GM21825 (cell line): ENCODE results near the gene DDI2.

Experiments
- ATAC-seq: cut with Tn5 transposase; IDR thresholded peaks from one replicate; pipeline ENCODE4 v1.9.1; 2021; ENCODE audit warnings: mild to moderate bottlenecking, moderate library complexity; ENCODE audit not compliant: unreplicated experiment

Gene DDI2

DNA sequence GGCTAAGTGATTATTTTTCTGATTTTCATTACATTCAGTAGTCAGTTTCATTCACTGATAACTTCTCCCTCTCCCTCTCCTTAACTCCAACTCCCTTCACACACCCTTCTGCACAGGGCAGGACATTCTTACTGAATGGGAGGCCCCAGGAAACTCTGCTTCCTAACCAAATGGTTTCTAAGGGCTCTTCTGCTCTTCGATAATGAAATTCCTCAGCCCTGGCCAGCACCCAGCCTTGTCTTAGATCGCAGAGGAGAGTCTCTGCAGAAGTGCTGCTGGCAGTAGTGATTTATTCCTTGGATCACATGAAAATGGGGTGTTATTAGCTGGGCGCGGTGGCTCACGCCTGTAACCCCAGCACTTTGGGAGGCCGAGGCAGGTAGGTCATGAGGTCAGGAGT, 83.2 kb downstream of the DDI2 start:
- no peak for ATAC-seq

DNA sequence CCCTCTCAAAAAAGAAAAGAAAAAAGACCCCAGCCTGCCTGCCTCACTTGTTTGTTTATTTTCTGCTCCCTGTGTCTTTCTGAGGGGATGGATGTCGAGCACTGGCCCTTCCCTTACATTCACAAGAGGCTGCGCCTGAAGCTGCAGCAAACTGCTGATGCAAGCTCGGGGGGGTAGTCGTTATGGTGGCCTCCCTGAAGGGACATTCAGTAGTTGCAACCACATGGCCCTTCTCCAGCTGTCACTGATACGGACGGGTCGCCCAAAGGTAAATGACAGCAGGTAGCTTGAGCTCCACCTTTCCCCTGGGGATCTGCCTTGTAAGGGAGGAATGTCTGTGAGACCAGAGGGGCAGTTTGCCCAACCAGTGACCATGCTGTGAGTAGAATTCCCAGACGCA, 84.5 kb downstream of the DDI2 start:
- no peak for ATAC-seq

DNA sequence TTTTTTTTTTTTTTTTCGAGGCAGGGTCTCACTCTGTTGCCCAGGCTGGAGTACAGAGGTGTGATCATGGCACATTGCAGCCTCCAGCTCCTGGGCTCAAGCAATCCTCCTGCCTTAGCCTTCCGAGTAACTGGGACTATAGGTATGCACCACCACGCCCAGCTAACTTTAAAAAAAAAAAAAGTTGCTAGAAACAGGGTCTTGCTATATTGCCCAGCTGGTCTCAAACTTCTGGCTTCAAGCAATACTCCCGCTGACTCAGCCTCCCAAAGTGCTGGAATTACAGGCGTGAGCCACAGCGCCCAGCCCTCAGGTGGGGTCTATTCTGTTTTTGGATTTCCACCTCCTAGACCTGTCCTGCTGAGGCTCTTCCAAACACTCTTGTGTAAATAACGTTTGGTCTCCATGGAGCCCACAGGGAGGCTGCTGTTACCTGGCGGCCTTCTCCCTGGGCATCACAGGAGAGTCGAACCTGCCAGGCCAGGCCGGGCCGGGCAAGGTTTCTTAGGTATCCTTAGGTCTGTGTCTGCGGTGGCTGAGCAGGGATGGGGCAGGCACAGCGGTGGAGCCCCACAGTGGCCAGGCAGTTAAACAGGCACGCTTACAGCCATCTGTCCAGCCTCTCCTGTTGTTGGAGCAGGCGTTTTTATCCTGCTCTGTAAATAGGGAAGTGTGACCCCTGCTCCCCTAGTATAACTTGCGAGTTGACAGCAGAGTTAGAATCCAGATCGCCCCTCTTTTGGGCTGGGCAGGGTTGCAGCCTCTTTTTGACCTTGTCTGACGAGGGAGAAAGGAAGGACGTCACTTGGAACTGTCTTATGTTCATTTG, 85.7 kb downstream of the DDI2 start:
- no peak for ATAC-seq

DNA sequence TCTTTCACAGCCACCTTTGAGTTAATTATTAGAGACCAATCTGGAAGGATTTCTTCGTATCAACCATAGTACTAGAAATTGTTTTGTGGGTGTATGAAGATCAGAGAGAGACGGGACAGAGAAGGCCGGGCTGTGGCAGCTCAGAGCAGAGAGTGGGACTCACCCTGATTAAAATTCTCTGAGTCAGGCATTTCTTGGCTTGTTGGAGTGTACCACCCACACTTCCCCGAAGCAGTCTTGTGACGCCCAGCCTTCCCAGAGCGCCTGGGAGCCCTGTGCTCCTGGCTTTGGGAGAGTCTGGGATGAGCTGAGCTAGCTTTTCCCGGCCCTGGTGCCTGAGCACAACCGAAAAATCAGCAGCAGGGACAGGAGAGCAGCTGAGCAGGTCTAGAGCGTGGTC, 86.3 kb downstream of the DDI2 start:
- no peak for ATAC-seq

DNA sequence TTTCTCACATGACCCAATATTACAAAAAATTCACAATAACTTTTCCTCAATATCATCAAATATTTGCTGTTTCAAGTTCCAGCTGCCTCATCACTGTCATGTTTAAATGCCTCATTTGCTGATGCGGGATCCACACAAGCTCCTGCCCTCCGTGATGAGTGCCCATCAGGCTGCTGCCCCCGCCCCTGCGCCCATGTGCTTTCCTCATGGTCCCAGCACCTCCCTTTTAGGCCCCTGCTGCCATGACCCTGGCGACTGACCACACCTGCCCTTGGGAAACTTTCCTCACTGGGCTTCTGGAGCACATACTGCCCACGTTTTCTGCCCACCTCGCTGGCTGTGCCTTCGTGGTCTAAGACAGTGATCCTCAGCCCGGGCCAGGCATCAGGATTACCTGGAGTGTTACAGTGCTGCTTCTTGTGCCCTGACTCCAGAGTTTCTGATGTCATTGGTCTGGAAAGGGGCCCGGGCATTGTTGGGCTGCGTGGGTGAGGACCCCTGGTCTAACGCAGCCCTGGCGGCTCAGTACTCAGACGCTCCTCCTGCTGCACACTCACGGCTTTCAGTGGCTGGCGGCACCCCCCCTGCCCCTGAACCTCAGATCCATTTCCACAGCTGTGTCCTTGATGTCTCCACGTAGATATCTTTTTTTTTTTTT, 87.4 kb downstream of the DDI2 start:
- no peak for ATAC-seq

DNA sequence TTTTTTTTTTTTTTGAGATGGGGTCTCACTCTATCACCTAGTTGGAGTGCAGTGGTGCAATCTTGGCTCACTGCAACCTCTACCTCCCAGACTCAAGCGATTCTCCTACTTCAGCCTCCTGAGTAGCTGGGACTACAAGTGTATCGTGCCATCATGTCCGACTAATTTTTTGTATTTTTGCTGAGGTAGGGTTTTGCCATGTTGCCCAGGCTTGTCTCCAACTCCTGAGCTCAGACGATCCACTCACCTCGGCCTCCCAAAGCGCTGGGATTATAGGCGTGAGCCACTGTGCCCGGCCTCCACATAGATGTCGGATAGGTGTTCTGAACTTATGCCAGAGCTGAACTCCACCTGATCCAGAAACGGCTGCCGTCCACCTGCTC, 87.9 kb downstream of the DDI2 start:
- ATAC-seq, result no peak

DNA sequence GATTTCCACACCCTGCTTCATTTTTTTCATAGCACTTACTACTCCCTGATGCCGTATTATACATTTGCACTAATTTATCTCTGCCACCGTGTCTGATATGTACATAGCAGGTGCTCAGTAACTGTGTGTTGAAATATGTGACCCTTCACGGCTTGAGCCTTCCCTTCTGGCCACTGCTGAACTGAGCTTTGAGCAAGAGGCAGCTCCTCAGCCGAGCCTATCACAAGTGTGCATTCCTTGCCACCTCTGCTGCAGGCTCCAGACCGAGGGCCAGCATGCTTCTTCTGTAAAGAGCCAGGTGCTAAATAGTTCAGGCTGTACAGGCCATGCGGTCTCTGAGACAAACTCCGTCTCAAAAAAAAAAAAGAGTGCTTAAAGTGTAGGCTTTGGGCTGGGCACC, 89.5 kb downstream of the DDI2 start:
- ATAC-seq, result no peak

DNA sequence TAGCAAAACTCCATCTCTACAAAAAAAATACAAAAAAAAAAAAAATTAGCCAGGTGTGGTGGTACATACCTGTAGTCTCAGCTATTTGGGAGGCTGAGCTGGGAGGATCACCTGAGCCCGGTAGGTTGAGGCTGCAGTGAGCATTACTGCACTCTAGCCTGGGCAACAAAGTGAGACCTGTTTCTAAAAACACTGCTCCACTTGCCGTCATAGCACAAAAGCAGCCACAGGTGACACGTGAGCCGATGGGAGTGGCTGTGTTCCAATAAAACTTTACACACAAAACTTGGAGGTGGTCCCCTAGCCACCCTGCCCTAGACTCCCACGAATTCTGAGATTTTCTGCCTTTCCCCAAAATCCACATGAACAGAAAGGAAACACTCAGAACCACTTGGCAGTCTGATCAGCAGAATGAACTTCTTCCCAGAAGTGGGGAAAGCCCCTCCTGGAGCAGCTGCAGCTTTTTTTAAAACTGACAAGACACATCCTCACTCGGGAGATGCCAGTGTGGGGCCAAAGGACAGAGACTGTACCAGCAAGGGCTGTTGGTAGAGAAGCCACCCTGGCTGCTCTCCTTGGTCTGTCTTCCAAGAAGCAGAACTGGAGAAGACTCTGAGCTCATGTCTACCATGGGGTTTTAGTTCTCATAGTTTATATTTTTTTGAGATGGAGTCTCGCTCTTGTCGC, 90.1 kb downstream of the DDI2 start:
- no peak for ATAC-seq

DNA sequence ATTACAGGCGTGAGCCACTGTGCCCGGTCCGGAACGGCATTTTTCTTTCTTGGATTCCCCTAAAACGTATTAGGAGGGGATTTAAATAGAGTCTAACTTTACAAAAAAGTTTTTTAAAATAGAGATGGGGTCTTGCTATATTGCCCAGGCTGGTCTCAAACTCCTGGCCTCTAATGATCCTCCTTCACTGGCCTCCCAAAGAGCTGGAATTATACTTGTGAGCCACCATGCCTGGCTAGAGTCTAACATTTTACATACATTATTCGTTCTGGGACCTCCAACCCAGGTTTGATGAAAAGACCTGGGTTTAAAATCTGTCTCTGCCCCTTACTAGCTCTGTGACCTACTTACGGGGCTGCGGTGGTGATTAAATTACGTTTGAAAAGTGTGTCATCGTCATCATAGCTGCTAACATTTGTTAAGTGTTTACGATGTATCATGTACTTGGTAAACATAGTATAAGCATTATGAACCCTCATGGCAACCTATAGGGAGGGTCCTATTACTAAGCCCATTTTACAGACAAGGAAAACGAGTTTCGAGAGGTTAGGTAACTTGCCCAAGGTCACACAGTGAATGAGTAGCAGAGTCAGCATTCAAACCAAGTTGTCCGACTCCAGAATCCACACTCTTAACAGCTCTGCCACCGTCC, 91.4 kb downstream of the DDI2 start:
- no peak for ATAC-seq

DNA sequence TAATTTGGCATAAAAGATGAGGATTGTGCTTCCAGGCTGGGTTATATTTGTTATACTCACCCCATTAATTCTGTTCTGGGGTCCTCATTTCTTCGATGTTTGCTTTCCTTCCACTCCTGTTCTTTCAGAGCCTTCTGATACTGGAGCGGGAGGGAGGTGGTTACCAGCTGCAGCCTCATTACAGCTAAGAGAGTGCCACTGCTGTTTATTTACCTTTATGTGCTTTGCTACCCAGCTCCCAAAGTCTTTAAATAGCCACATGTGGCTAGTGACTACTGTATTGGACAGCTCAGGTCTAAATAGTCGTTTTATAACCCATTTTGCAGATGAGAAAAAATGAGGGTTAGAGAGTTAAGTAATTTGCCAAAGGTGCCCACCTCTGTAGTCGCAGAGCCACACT, 92.0 kb downstream of the DDI2 start:
- no peak for ATAC-seq

DNA sequence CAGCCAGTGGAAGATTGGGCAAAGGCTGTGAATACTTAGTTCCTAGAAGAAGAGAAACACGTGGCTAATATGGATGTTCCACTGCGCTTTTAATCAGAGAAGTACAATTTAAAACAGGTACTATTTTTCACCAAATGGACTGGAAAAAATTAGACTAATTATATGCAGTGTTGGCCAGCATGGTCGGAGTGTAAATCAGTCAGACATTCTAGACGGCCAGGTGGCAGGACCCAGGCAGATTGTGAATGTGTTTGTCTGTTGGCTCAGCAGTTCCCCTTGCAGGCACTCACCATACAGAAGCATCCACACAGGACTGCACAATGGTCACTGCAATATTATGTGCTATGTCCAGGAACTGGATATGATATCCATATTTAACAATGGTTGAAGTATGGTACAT, 94.9 kb downstream of the DDI2 start:
- ATAC-seq, result no peak

DNA sequence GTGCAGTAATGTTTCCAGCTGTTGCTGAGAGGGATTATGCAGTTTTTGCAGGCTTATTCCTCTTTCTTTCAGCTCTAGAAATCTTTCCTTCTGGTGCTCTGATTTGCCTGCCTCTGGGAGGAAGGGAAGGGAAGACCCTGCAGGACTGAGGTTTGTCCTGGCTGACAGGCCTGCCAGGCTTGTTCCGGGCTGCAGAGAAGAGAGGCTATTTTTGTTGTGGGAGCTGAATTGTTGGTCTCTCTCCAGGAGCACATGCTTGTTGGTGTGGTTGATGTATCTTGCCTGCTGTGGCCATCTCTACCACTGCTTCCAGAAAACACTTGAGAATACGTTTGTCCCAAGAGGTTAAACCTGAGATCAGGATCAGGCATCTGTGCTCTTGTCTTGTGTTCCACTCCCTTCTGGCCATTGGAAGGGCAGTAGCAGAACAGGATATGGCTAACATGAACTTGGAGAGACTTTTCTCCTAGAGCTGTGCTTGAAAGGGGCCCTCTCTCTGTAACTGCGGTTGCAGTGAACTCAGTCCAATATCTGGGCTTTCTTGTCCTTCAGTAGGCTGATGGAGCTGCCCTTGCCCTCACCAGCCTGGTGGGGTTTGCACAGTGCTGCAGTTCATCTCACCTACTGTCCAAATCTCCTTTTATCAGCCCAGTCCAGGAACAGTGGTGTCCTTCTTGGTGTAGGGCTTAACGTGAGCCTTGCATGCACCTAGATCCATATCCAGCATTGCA, 97.3 kb downstream of the DDI2 start:
- ATAC-seq, result no peak

DNA sequence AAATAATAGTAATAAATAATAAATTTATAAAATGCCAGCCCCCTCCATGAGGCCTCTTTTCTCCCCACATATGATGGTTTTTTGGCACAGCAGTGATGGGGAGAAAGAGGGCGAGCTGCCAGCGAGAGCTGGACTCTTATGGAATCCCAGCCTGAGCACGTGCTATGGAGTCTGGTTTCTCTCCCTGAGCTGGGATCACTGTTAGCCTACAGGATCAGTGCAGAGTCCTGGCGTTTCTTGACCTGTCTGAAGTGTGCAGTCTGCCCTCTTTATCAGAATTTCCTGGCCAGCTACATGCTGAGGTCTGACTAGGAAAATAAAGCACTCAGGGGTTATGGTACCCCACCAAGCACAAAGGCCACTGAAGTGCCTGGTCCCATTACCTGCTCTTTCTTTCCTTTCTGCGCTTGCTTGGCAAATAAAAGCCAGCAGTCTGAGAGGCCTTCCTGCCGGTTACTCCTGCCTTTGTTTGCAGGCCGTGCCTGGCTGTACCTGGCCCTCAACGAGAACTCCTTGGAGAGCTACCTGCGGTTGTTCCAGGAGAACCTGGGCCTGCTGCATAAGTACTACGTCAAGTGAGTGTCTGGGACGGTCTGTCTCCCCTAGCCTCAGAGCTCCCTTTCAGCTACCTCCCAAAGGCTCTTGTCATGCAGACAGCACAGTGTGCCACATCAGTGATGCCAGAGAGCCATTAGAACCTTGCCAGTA, 100.3 kb downstream of the DDI2 start:
- ATAC-seq, result no peak

DNA sequence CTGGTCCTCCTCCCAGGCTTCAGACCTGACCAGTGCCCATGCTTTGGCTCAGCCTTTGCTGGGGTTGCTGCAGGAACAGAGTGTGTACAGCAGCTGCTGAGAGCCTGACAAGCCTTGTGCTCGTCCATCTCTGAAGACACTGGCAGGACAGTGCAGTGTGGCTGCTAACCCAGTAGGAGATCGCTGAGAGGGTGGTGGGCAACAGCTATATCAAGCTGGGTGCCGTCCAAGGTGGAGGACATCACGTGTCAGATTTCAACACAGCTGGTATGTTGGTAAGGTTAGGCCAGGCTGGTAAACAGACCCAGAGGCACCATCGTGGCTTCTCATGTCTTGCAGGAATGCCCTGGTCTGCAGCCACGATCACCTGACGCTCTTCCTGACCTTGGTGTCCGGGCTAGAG, 100.9 kb downstream of the DDI2 start:
- no peak for ATAC-seq
